ENCODE data around the gene WNT3.

- no peak for TF ChIP-seq EZH2 (IDR thresholded peaks at IDR 0.05; ENCODE audit: borderline replicate concordance, insufficient read depth, low read depth, low read length, poor library complexity, severe bottlenecking)
- TF ChIP-seq CTCF (IDR thresholded peaks at IDR 0.05), result no peak
Observed at GRCh38 chr17:46741122-46741730, 77.3 kb downstream of the WNT3 start.
